GM19240 (cell line): ENCODE measurements around the gene P2RX7.
A peak's percentile ranks its signal among the peaks of the same experiment; 100 is the strongest.
"Not testable (repeated sequence)": the region's sequence is repeated elsewhere in the genome, so short reads cannot be mapped to it uniquely, and the experiment has no call there.

Experiments
- DNase-seq: peaks from one replicate; pipeline ENCODE4 v3.0.0; 2011; ENCODE audit warnings: low spot score; ENCODE audit not compliant: insufficient read length

Gene P2RX7

DNA sequence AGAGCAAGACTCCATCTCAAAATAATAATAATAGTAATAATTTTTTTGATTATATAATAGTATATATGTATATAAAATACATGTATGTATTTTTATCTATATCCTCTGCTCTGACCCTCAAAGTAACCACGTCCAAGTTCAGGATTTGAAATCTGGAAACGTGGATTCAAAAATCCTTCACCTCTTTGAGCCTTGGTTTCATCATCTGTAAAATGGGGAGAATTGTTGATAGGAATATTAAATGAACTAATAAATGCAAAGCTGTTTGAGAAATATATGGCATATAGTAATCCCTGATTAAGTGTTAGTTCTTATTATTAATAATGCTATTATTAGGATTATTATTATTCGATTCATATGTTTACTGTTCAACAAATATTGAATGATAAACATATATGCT lies 2.6 kb downstream of the P2RX7 start:
- DNase-seq = no peak

DNA sequence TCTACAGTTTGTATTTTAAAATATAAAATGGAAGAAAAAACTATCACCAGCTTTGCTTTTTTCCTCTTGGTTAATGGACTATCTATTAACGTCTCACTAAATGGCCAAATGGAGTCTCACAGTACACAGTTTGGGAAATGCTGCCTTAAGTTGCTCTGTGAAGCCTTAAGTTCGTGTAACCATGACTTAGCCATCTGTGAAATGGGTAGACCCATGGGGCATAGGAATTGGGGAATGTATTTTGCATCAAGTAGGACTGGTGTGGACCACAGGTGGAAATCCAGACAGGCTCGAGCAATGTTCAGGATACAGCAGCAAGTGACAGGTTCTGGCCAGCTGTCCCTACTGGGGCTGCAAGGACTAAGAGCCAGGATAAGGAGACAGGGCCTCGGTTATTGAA lies 4.8 kb downstream of the P2RX7 start:
- DNase-seq = no peak

DNA sequence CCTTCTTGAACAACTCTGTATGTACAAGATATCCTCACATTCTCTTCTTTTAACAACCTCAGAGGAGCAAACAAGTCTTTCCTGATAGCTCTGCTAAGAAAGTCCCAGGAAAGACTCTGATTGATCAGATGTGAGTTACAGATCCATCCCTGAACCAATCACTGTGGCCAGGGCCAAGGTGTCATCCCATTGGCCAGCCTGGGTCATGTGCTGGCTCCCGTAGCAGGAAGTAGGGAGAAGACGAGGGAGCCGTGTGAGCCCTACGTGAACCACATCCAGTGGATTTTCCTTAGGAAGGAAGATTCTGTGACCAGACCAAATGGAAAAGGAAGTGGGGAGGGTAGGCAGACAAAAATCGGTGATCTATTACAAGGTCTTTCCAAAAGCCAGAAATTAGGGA lies 5.6 kb downstream of the P2RX7 start:
- no peak for DNase-seq

DNA sequence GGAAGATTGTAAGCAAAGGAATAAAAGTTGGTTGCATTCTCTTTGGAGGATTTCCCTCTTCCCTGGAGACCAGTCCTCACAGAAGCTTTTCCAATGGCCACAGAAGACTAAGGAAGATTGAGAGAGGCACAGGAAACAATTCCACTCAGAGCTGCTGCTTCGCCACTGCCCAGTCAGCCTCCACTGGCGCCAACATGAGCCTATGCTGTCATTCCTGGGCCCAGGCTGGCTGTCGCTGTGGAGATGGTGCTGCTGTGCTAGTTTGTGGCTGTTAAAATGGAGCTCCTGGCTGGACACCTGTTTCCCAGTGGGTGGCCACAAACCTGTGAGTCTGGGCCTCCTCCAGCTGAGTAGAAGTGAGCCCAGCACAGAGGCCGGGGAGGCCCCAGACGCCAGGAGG lies 6.6 kb downstream of the P2RX7 start:
- DNase-seq = no peak

DNA sequence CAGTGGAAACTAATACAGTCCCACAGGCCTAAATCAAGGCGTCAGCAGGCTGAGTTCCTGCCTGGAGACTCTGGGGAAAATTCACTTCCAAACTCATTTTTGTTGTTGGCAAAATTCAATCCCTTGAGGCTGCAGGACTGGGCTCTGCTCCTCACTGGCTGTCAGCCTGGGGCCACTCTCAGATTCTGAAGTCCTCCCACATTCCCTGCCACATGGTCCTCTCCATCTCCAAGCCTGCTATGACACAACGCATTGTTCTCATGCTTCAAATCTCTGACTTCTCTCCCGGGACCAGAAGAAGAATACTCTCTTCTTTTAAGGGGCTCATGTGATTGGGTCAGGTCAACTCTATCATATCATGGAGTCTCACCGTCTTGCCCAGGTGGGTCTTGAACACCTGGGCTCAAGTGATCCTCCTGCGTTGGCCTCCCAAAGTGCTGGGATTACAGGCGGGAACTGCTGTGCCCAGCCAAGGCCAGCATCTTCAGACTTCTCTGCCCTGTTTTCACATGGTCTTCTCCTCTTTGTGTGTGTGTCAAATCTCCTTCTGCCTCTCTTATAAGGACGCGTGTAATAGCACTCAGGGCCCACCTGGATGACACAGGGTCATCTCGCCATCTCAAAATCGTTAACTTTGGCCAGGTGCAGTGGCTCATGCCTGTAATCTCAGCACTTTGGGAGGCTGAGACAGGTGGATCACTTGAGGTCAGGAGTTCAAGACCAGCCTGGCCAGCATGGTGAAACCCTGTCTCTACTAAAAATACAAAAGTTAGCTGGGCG lies 9.7 kb downstream of the P2RX7 start:
- DNase-seq = no peak

DNA sequence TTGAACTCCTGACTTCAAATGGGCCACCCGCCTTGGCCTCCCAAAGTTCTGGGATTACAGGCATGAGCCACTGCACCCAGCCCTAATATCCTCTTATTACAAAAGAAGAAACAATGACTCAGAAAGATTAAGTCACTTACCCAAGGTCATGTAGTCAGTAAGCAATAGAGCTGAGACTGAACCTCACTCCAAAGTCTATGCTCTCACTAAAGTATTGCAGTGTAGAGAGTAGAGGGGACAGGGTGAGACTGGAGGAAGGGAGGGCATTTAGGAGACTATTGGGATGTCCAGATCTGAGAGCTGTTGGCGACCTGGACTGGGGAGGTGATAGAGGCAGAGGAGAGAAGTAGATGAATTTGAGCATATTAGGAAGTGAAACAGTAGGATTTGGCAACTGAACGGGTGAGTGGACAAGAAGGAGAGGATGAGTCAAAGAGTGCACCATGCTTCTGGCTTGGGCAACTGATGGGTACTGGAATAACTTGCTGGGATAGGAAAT lies 11.8 kb downstream of the P2RX7 start:
- no peak for DNase-seq

DNA sequence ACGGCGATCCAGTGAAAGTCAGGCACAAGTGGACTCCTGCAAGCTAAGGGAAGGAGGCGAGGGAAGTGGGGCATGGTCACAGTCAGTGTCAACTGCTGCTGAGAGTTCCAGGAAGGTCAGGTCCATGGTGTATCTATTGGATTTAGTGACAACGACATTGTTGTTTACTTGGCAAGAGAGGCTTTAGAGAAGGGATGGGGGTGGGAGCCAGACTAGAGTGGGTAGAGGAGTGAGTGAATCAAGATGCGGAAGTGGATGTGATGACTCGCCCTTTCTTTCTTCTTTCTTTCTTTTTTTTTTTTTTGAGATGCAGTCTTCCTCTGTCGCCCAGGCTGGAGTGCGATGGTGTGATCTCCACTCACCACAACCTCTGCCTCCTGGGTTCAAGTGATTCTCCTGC lies 12.5 kb downstream of the P2RX7 start:
- DNase-seq = no peak

DNA sequence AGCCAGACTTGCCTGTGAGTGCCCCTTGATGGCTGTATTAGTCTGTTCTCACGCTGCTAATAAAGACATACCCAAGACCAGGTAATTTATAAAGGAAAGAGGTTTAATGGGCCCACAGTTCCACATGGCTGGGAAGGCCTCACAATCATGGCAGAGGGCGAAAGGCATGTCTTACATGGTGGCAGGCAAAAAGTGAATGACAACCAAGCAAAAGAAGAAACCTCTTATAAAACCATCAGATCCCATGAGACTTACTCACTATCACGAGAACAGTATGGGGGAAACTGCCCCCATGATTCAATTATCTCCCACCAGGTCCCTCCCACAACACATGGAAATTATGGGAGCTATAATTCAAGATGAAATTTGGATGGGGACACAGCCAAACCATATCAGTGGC lies 16.6 kb downstream of the P2RX7 start:
- DNase-seq = not testable (repeated sequence)

DNA sequence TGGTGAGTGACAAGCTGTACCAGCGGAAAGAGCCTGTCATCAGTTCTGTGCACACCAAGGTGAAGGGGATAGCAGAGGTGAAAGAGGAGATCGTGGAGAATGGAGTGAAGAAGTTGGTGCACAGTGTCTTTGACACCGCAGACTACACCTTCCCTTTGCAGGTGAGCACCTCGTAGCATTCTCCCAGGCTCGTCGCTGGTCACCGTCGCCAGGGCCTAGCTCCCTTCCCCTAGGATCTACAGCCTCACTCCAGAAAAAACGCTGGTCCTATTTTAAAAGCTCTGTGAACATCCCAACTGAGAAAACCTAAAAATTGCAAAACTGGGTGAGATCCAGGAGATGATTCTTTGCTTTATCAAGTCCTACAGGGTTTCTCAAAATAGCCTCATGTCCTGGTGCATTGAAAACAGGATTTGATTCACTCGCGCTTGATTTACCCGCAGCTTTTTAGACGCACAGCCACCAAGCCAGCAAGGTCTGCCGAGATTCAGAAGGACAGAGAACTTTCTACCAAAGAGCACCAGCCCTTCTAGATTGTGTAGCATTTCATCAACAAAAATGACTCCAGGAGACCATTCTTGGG lies 22.2 kb downstream of the P2RX7 start:
- DNase-seq = no peak

DNA sequence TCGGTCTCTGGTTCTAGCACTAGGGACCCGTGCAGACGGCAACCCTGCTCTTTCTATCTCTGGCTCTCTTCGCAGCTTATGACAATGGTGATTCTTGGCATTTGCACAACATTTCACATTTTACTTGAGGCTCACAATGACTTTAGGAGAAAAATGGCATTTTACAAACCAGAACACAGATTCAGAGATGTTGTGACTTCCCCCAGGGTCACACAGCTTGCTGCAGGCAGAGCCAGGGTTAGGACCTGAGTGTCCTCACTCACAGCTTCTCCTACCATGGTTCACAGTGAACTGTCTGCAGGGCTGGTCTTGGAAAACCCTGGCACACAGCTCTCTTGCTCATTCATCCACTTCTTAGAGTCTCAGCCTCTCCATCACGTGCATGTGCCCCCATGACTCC lies 23.7 kb downstream of the P2RX7 start:
- no peak for DNase-seq

DNA sequence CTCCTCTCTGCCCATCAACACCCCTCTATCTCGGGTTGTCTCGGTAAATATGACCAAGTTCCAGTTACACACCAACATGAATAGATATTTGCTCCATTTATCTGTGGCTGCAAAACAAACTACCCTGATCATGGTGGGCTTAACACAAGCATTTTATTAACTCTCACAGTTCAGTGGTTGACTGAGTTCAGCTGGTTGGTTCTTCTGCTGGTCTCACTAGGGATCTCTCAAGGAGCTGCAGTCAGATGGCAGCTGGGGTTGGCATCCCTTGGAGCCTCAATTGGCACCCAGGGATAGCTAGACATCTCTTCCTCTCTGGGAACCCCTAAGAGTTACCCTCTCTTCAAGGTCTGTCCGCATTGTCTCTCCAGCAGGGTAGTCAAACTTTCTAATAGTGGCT lies 25.4 kb downstream of the P2RX7 start:
- no peak for DNase-seq

DNA sequence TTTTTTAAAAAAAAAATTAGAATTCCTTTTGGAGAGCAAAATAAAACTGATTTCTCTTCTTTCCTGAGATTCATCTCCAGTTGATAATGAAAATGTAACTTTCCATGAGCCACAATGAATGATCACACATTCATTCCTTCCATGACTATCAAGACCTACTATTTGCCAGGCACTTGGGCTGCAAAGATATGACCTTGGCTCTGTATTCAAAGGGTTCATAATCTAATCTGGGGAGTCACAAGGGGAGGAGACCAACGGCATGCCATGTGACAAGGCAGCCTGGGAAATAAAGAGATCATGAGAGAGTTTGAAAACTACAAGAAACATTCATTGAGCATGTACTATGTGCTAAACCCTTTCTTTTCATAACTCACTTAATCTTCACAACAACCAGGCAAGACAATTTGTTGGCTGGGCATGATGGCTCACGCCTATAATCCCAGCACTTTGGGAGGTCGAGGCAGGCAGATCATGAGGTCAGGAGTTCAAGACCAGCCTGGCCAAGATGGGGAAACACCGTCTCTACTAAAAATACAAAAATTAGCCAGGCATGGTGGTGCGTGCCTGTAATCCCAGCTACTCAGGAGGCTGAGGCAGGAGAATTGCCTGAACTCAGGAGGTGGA lies 26.2 kb downstream of the P2RX7 start:
- DNase-seq = not testable (repeated sequence)

DNA sequence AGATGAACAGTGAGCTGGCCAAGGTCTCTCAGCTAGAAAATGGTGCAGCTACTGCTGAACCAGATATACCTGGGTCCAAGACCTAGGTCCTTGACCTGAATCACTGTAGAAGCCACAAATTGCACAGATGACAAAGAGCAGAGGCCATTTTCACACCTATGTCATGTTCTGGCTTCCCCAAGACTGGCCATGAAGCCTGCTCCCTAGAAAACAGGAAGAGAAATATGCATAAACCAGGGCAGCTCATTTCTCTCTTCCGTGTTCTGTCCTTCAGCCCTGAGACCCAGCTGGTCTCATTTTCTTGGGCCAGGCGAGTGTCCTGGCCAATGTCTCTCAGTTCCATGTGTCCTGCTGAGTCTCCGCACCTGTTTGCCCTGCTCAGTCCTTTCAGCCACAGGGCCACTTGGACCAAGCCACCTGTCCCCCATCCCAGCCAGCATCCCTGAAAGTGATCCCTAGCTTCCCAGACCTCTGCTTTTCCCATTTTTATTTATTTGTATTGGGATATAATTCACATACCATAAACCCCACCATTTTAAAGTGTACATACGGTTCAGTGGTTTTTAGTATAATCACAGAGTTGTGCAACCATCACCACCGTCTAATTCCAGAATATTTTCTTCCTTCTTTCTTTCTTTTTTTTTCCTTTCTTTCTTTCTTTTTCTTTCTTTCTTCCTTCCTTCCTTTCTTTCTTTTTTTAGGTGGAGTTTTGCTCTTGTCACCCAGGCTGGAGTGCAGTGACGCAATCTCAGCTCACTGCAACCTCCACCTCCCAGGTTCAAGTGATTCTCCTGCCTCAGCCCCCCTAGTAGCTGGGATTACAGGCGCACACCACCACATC lies 27.0 kb downstream of the P2RX7 start:
- peak; percentile 29 for DNase-seq

DNA sequence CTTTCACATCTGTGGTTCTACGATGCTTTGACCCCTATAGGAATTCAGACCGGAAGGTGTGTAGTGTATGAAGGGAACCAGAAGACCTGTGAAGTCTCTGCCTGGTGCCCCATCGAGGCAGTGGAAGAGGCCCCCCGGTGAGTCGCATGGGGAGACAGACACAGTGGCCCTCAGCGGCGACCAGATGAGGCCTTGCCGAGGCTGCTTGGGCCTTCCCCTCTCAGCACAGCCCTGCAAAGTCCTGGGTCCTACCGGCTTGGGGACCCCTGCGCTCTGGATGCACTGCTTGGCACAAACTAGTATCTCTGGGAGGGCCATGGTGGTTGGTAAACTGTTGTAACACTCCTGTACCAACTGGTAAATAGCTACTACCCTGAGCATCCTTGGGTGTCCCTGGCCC lies 29.7 kb downstream of the P2RX7 start:
- DNase-seq = no peak

DNA sequence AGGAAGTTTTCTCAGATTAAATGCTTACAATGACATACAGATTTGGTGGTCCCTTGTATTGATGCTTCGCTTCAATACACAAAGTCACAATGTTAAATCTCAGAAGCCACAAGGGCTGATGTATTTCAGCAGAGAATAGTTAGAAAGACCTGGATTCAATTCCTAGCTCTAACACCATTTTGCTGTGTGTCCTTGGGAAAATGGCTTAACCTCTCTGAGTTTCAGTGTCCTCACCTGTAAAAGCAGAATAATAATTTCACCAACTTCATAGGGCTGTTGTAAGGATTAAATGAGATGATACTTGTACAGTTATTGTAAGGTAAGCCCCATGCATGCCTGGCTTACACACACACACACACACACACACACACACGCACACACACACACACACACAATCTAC lies 30.3 kb downstream of the P2RX7 start:
- DNase-seq = no peak

DNA sequence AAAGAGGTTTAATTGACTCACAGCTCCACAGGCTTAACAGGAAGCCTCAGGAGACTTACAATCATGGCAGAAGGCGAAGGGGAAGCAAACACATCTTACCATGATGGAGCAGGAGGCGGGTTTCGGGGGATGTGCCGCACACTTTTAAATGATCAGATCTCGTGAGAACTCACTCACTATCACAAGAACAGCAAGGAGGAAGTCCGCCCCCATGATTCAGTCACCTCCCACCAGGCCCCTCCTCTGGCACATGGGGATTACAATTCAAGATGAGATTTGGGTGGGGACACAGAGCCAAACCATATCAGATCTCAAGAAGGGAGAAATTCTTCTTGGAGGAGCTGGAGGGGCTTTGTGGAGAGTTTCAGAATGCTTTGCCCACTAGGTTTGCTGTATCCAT lies 32.2 kb downstream of the P2RX7 start:
- DNase-seq = not testable (repeated sequence)

DNA sequence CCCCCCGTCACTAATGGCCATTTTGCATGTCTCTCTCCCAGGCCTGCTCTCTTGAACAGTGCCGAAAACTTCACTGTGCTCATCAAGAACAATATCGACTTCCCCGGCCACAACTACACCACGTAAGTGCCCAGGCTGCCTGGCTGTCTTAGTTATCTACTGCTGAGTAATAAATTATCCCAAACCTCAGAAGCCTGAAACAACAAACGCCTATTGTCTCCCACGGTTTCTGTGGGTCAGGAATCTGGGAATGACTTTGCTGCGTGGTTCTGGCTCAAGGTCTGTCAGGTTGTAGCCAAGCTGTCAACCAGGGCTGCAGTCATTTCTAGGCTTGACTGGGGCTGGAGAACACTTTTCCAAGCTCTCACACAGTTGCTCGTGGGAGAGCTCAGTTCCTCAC lies 32.6 kb downstream of the P2RX7 start:
- no peak for DNase-seq

DNA sequence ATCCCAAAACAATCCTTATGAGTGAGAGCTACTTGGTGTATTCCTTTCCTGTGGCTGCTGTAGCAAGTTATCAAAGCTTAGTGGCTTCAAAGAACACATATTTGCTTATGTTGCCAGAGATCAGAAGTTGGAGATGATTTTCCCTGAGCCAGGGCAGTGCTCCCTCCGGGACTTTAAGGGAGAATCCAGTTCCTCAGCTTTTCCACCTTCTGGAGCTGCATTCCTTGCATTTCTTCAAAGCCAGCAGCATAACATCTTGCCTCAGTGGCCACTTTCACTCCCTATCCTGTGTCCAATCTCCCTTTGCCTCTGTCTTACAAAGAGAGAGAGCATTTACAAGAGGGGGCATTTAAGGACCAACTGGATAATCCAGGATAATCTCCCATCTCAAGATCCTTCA lies 33.7 kb downstream of the P2RX7 start:
- no peak for DNase-seq

DNA sequence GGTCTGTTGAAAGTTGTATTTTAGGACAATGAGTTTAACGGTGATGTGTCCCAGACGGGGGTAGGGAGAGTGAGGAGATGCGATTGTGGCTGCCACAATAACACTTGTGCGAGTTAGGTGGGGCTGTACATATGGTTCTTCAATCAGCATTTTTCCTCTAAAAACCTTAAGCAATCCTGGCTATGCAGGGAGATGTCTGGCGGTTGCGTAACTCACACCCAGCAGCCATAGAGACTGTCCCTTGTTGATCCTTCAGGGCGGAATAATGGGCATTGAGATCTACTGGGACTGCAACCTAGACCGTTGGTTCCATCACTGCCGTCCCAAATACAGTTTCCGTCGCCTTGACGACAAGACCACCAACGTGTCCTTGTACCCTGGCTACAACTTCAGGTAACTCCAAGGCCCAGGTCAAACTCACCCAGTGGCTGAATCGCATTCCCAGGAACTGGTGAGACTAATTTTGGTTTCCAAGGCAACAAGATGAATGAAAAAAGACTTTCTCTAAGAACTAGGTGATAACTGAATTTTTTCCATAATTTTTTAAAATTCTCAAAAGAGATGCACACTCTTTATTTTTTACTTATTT lies 34.6 kb downstream of the P2RX7 start:
- no peak for DNase-seq

DNA sequence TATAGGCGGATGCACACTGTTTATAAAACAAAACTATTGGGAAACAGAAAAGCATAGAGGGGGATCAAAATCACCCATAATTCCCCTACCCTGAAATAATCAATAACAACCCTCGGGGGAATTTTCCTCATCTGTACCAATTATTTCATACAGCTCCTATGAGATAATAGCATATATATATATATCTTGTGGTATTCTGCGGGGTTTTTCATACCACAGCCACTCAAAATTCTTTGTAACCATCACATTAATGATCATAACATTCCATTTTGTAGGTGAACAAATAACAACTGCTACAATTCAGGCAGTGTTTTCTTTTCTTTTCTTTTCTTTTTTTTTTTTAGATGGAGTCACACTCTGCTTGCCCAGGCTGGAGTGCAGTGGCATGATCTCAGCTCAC lies 35.3 kb downstream of the P2RX7 start:
- no peak for DNase-seq

DNA sequence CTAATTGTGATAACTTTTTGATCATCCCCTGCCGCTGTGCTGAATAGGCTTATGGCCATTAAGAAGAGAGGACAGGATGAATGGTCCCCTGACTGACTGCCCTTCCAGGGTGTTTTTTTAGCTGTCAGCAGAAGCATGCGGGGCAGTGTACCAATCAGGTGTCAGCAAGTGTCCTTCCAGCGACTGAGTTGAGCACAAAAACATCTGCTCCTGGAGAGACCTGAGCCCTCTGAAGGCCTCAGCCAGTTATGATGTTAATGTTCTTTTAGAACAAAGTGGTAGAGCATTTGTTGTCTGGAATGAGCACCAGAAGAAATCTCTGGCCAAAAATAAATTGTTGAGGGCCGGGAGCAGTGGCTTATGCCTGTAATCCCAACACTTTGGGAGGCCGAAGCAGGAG lies 37.5 kb downstream of the P2RX7 start:
- DNase-seq = no peak
